ENCODE data around the gene CSMD2.

CSMD2 gene

DNA sequence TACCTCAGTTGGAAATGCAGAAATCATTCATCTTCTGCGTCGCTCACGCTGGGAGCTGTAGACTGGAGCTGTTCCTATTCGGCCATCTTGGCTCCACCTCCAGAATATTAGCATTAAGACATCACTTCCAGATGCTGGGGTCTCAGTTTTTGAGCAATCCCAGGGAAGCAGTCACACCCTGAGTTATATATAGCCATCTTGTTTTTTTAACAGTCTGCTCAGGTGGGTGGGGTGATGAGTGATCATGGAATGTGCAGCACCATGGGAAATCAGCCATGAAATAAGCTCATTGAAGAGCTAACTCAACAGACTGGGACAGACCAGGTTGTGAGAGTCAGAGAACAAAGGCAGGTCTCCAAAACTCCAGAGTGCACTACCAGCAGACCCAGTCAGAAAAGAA is 328.1 kb downstream of the CSMD2 start:
- WGBS, 2 experiments (ENCODE audit: insufficient coverage in 2 of 2) = 95 to 100% methylated on average over 3 to 4 of the region's 4 CpGs
- Histone ChIP-seq H3K4me3 (ENCODE audit: extremely low read depth, insufficient read depth, low read length, poor library complexity, severe bottlenecking) (no peak overlapping the region), H3K36me3 (ENCODE audit: control insufficient read depth, insufficient read depth, low read length) (no peaks in the 10 kb centered on the region), H3K27ac (ENCODE audit: low read depth, low read length, severe bottlenecking) (no peak overlapping the region), H3K9me3 (ENCODE audit: control insufficient read depth, low read length) (peaks cover 3% of the 10 kb centered on the region), H3K4me1 (ENCODE audit: control insufficient read depth, insufficient read depth, low read length, poor library complexity, severe bottlenecking) (no peaks in the 10 kb centered on the region)

GRCh38 chr1:33828654-33829053 is 336.4 kb downstream of the CSMD2 start:
- 89 to 93% methylated on average over 3 of the region's 5 CpGs for WGBS, 2 experiments (ENCODE audit: insufficient coverage in 2 of 2)
- Histone ChIP-seq H3K27ac (ENCODE audit: low read depth, low read length, severe bottlenecking) (no peak overlapping the region), H3K36me3 (ENCODE audit: control insufficient read depth, insufficient read depth, low read length) (no peaks in the 10 kb centered on the region), H3K9me3 (ENCODE audit: control insufficient read depth, low read length) (no peaks in the 10 kb centered on the region), H3K4me3 (ENCODE audit: extremely low read depth, insufficient read depth, low read length, poor library complexity, severe bottlenecking) (no peak overlapping the region), H3K4me1 (ENCODE audit: control insufficient read depth, insufficient read depth, low read length, poor library complexity, severe bottlenecking) (no peaks in the 10 kb centered on the region)

- Histone ChIP-seq H3K27ac (ENCODE audit: low read depth, low read length, severe bottlenecking) (no peak overlapping the region), H3K9me3 (ENCODE audit: control insufficient read depth, low read length) (no peaks in the 10 kb centered on the region), H3K4me3 (ENCODE audit: extremely low read depth, insufficient read depth, low read length, poor library complexity, severe bottlenecking) (no peak overlapping the region), H3K4me1 (ENCODE audit: control insufficient read depth, insufficient read depth, low read length, poor library complexity, severe bottlenecking) (no peaks in the 10 kb centered on the region), H3K36me3 (ENCODE audit: control insufficient read depth, insufficient read depth, low read length) (no peaks in the 10 kb centered on the region)
- 71% methylated on average over 4 of the region's 5 CpGs; no CpG with 5 or more reads in 1 of the 2 experiments for WGBS, 2 experiments (ENCODE audit: insufficient coverage in 2 of 2)
Measured at GRCh38 chr1:33828059-33828458, 337.0 kb downstream of the CSMD2 start.

GRCh38 chr1:33826711-33827110 is 338.3 kb downstream of the CSMD2 start:
- H3K36me3 ChIP-seq (ENCODE audit: control insufficient read depth, insufficient read depth, low read length) = no peaks in the 10 kb centered on the region
- 88 to 92% methylated on average over 4 to 5 of the region's 5 CpGs for whole genome bisulfite sequencing, 2 experiments (ENCODE audit: insufficient coverage in 2 of 2)
- H3K27ac ChIP-seq (ENCODE audit: low read depth, low read length, severe bottlenecking) = no peak overlapping the region

DNA sequence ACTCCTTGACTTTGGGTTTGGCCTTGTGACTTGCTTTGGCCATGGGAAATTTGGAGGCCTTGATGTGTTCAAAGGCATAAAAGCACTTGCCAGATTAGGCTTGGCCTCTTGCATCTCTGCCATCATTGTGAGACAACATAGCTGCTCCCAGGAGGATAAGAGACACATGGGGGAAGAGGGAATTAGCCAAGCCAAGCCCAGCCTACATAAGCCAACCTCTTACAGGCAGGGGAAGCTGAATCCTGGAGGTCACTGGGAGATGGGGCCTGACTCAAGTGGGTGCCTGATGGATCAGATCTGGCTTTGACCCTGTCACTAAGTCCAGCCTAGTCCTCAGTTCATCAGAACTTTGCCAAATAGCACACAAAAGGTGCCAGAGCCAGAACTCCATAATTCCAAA is 338.7 kb downstream of the CSMD2 start:
- no peak overlapping the region for H3K4me3 ChIP-seq (ENCODE audit: extremely low read depth, insufficient read depth, low read length, poor library complexity, severe bottlenecking)
- H3K9me3 ChIP-seq (ENCODE audit: control insufficient read depth, low read length) = no peaks in the 10 kb centered on the region
- H3K36me3 ChIP-seq (ENCODE audit: control insufficient read depth, insufficient read depth, low read length) = no peaks in the 10 kb centered on the region
- H3K4me1 ChIP-seq (ENCODE audit: control insufficient read depth, insufficient read depth, low read length, poor library complexity, severe bottlenecking) = no peaks in the 10 kb centered on the region
- H3K27ac ChIP-seq (ENCODE audit: low read depth, low read length, severe bottlenecking) = no peak overlapping the region

More at GRCh38 chr1:33826711-33827110, 338.3 kb downstream of the CSMD2 start:
- Histone ChIP-seq H3K4me1 (ENCODE audit: control insufficient read depth, insufficient read depth, low read length, poor library complexity, severe bottlenecking) (no peaks in the 10 kb centered on the region), H3K9me3 (ENCODE audit: control insufficient read depth, low read length) (no peaks in the 10 kb centered on the region), H3K4me3 (ENCODE audit: extremely low read depth, insufficient read depth, low read length, poor library complexity, severe bottlenecking) (no peak overlapping the region)

DNA sequence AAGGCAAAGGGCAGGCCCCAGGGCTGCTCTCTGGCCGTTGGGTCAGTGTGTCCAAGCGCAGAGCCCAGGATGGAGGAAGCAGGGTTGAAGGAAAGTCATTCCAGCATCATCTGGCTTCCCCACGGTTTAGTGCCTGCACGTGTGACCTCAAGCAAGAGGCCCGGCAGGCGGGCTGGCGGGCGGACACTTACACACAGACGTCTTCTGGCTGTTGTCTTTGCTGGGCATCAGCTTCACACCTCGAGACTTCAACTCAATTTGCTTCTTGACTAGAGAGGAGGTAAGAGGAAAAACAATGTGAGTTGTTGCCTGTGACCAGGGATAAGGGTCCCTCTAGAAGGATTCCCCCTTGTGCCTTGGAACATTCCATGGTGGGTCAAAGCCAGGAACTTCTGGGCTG is 339.5 kb downstream of the CSMD2 start:
- no peak overlapping the region for H3K4me3 ChIP-seq (ENCODE audit: extremely low read depth, insufficient read depth, low read length, poor library complexity, severe bottlenecking)
- no peak overlapping the region for H3K27ac ChIP-seq (ENCODE audit: low read depth, low read length, severe bottlenecking)
- 93 to 95% methylated on average over 7 to 8 of the region's 10 CpGs for WGBS, 2 experiments (ENCODE audit: insufficient coverage in 2 of 2)
- no peaks in the 10 kb centered on the region for H3K36me3 ChIP-seq (ENCODE audit: control insufficient read depth, insufficient read depth, low read length)
- H3K4me1 ChIP-seq (ENCODE audit: control insufficient read depth, insufficient read depth, low read length, poor library complexity, severe bottlenecking) = no peaks in the 10 kb centered on the region
- H3K9me3 ChIP-seq (ENCODE audit: control insufficient read depth, low read length) = no peaks in the 10 kb centered on the region

- no peak overlapping the region for H3K27ac ChIP-seq (ENCODE audit: low read depth, low read length, severe bottlenecking)
- no peak overlapping the region for H3K4me3 ChIP-seq (ENCODE audit: extremely low read depth, insufficient read depth, low read length, poor library complexity, severe bottlenecking)
- H3K9me3 ChIP-seq (ENCODE audit: control insufficient read depth, low read length) = no peaks in the 10 kb centered on the region
- WGBS, 2 experiments (ENCODE audit: insufficient coverage in 2 of 2) = no CpG with 5 or more reads among the region's 1 CpG
- H3K36me3 ChIP-seq (ENCODE audit: control insufficient read depth, insufficient read depth, low read length) = no peaks in the 10 kb centered on the region
- no peaks in the 10 kb centered on the region for H3K4me1 ChIP-seq (ENCODE audit: control insufficient read depth, insufficient read depth, low read length, poor library complexity, severe bottlenecking)
Measured at GRCh38 chr1:33824971-33825370, 340.1 kb downstream of the CSMD2 start.

- no peaks in the 10 kb centered on the region for H3K4me1 ChIP-seq (ENCODE audit: control insufficient read depth, insufficient read depth, low read length, poor library complexity, severe bottlenecking)
- no peaks in the 10 kb centered on the region for H3K9me3 ChIP-seq (ENCODE audit: control insufficient read depth, low read length)
- 83 to 97% methylated on average over 2 to 4 of the region's 6 CpGs for WGBS, 2 experiments (ENCODE audit: insufficient coverage in 2 of 2)
- no peak overlapping the region for H3K27ac ChIP-seq (ENCODE audit: low read depth, low read length, severe bottlenecking)
- no peak overlapping the region for H3K4me3 ChIP-seq (ENCODE audit: extremely low read depth, insufficient read depth, low read length, poor library complexity, severe bottlenecking)
- H3K36me3 ChIP-seq (ENCODE audit: control insufficient read depth, insufficient read depth, low read length) = no peaks in the 10 kb centered on the region
Measured at GRCh38 chr1:33824321-33824720, 340.7 kb downstream of the CSMD2 start.

DNA sequence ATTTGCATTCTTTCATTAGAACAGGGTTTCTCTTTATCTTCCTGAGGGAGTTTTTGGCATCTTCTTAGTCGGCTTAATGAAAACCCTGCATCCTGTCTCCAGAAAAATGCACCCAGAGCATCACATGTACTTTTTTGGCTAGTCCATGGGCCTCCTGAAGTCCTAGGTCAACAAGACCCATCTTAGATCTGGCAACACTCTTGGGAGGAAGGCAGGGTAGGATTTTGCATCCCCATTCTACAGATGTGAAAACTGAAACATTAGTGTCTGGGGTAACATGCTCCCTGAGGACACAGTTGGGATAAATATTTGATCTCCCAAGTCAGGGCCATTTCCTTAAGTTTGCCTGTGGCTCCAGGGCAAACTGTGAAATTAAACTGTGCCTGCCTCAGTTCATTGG is 341.2 kb downstream of the CSMD2 start:
- Histone ChIP-seq H3K27ac (ENCODE audit: low read depth, low read length, severe bottlenecking) (no peak overlapping the region), H3K36me3 (ENCODE audit: control insufficient read depth, insufficient read depth, low read length) (no peaks in the 10 kb centered on the region), H3K4me3 (ENCODE audit: extremely low read depth, insufficient read depth, low read length, poor library complexity, severe bottlenecking) (no peak overlapping the region), H3K4me1 (ENCODE audit: control insufficient read depth, insufficient read depth, low read length, poor library complexity, severe bottlenecking) (no peaks in the 10 kb centered on the region), H3K9me3 (ENCODE audit: control insufficient read depth, low read length) (no peaks in the 10 kb centered on the region)
- WGBS, 2 experiments (ENCODE audit: insufficient coverage in 2 of 2) = no CpG with 5 or more reads among the region's 1 CpG

- no peaks in the 10 kb centered on the region for H3K4me1 ChIP-seq (ENCODE audit: control insufficient read depth, insufficient read depth, low read length, poor library complexity, severe bottlenecking)
- no peak overlapping the region for H3K4me3 ChIP-seq (ENCODE audit: extremely low read depth, insufficient read depth, low read length, poor library complexity, severe bottlenecking)
- no peak overlapping the region for H3K27ac ChIP-seq (ENCODE audit: low read depth, low read length, severe bottlenecking)
- no CpG with 5 or more reads among the region's 2 CpGs for WGBS, 2 experiments (ENCODE audit: insufficient coverage in 2 of 2)
- no peaks in the 10 kb centered on the region for H3K36me3 ChIP-seq (ENCODE audit: control insufficient read depth, insufficient read depth, low read length)
- H3K9me3 ChIP-seq (ENCODE audit: control insufficient read depth, low read length) = no peaks in the 10 kb centered on the region
Measured at GRCh38 chr1:33823401-33823800, 341.6 kb downstream of the CSMD2 start.

DNA sequence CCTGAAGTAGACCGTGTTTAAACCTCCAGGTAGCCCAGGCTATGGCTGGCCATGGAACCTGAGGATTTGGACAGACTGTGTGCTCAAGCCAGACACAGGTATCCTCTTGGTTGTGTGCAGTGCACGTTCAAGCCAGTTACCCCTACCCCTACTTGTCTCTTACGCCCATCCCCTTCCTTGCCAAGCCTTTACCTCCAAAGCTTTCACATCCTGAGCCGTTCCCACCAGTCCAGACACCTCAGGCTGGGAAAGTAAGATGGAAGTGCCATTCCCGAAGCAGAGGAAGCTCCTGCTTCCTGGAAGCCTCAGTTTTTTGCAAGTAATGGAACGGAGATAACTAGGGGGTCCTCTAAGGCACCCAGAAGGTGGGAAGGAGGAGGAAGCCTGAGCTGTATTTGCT is 342.6 kb downstream of the CSMD2 start:
- WGBS, 2 experiments (ENCODE audit: insufficient coverage in 2 of 2) = 84 to 95% methylated on average over 4 of the region's 6 CpGs
- H3K4me1 ChIP-seq (ENCODE audit: control insufficient read depth, insufficient read depth, low read length, poor library complexity, severe bottlenecking) = no peaks in the 10 kb centered on the region
- no peaks in the 10 kb centered on the region for H3K9me3 ChIP-seq (ENCODE audit: control insufficient read depth, low read length)
- no peaks in the 10 kb centered on the region for H3K36me3 ChIP-seq (ENCODE audit: control insufficient read depth, insufficient read depth, low read length)
- no peak overlapping the region for H3K4me3 ChIP-seq (ENCODE audit: extremely low read depth, insufficient read depth, low read length, poor library complexity, severe bottlenecking)
- H3K27ac ChIP-seq (ENCODE audit: low read depth, low read length, severe bottlenecking) = no peak overlapping the region

GRCh38 chr1:33821291-33821690 is 343.7 kb downstream of the CSMD2 start:
- H3K9me3 ChIP-seq (ENCODE audit: control insufficient read depth, low read length) = no peaks in the 10 kb centered on the region
- H3K4me1 ChIP-seq (ENCODE audit: control insufficient read depth, insufficient read depth, low read length, poor library complexity, severe bottlenecking) = no peaks in the 10 kb centered on the region
- H3K36me3 ChIP-seq (ENCODE audit: control insufficient read depth, insufficient read depth, low read length) = no peaks in the 10 kb centered on the region
- no peak overlapping the region for H3K4me3 ChIP-seq (ENCODE audit: extremely low read depth, insufficient read depth, low read length, poor library complexity, severe bottlenecking)
- WGBS, 2 experiments (ENCODE audit: insufficient coverage in 2 of 2) = 87 to 93% methylated on average over 4 to 6 of the region's 6 CpGs
- no peak overlapping the region for H3K27ac ChIP-seq (ENCODE audit: low read depth, low read length, severe bottlenecking)

All from mesodermal cell (in vitro differentiated cells).